ENCODE measurements around the gene CUX1.

CUX1 gene

GRCh38 chr7:102117743-102118142 is 300.3 kb downstream of the CUX1 start:
- TF ChIP-seq EZH2phosphoT487 (IDR thresholded peaks at IDR 0.05; ENCODE audit: borderline replicate concordance, low read length): no peak
- TF ChIP-seq, protein P1, sequence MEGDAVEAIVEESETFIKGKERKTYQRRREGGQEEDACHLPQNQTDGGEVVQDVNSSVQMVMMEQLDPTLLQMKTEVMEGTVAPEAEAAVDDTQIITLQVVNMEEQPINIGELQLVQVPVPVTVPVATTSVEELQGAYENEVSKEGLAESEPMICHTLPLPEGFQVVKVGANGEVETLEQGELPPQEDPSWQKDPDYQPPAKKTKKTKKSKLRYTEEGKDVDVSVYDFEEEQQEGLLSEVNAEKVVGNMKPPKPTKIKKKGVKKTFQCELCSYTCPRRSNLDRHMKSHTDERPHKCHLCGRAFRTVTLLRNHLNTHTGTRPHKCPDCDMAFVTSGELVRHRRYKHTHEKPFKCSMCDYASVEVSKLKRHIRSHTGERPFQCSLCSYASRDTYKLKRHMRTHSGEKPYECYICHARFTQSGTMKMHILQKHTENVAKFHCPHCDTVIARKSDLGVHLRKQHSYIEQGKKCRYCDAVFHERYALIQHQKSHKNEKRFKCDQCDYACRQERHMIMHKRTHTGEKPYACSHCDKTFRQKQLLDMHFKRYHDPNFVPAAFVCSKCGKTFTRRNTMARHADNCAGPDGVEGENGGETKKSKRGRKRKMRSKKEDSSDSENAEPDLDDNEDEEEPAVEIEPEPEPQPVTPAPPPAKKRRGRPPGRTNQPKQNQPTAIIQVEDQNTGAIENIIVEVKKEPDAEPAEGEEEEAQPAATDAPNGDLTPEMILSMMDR (IDR thresholded peaks at IDR 0.05; ENCODE audit: low read depth, low read length, poor library complexity, severe bottlenecking): no peak
- Histone ChIP-seq H3K4me3 (ENCODE audit: low read length) (no peak overlapping the region), H3F3A (ENCODE audit: control insufficient read depth, insufficient read depth) (no peaks in the 10 kb centered on the region), H3K36me3 (ENCODE audit: control insufficient read depth, low read length) (peaks cover 89% of the 10 kb centered on the region), H4K20me1 (ENCODE audit: control insufficient read depth, insufficient read depth, low read depth, low read length) (peaks cover 7% of the 10 kb centered on the region; the same call in 1 of the 2 replicates), H3K27me3 (ENCODE audit: control insufficient read depth, low read length) (no peaks in the 10 kb centered on the region), H3K79me2 (ENCODE audit: control insufficient read depth, low read length) (peaks cover 8% of the 10 kb centered on the region), H3K9me3 (ENCODE audit: control insufficient read depth, insufficient read depth, low read length) (no peaks in the 10 kb centered on the region), H3K4me2 (ENCODE audit: low read length) (no peak overlapping the region), H3K27ac (ENCODE audit: low read depth, low read length) (no peak overlapping the region), H3K9me2 (replicated peaks; ENCODE audit: control insufficient read depth, low read length) (no peaks in the 10 kb centered on the region), H3K4me1 (ENCODE audit: control insufficient read depth, low read length) (peaks cover 31% of the 10 kb centered on the region)

DNA sequence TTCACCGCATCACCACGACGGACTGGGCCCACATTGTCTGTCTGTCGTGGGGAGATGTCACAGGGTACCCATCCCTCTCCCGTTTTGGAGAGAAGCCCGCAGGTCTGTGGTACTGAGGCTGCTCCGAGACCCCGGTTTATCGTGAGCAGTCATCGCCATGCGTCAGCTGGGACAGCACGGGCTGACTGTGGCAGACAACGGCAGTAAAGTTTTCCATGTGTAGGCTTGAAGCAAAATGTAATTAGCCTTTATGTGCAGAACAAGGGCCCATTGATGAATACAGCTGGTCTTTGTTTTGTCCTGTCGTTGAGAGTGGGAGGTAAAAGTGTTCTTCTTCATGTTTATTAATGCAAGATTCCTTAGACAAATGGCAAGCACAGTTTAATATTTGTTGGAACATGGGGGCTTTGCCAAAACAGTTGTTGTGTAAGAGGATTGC is 301.8 kb downstream of the CUX1 start:
- no peak for TF ChIP-seq EZH2phosphoT487 (IDR thresholded peaks at IDR 0.05; ENCODE audit: borderline replicate concordance, low read length)
- TF ChIP-seq, protein P1 (IDR thresholded peaks at IDR 0.05; ENCODE audit: low read depth, low read length, poor library complexity, severe bottlenecking): no peak
- H3K36me3 ChIP-seq (ENCODE audit: control insufficient read depth, low read length): peaks cover 85% of the 10 kb centered on the region

GRCh38 chr7:102119925-102120324 is 302.5 kb downstream of the CUX1 start:
- H3K36me3 ChIP-seq (ENCODE audit: control insufficient read depth, low read length): peaks cover 84% of the 10 kb centered on the region
- TF ChIP-seq, protein P1 (IDR thresholded peaks at IDR 0.05; ENCODE audit: low read depth, low read length, poor library complexity, severe bottlenecking): no peak
- TF ChIP-seq EZH2phosphoT487 (IDR thresholded peaks at IDR 0.05; ENCODE audit: borderline replicate concordance, low read length): no peak
- no peaks in the 10 kb centered on the region for H3K27me3 ChIP-seq (ENCODE audit: control insufficient read depth, low read length)
- H3K4me1 ChIP-seq (ENCODE audit: control insufficient read depth, low read length): peaks cover 31% of the 10 kb centered on the region
- 0 out of 2 replicates have a peak, but pooled peaks cover 3% of the 10 kb centered on the region for H3F3A ChIP-seq (ENCODE audit: control insufficient read depth, insufficient read depth)
- H3K9me2 ChIP-seq (replicated peaks; ENCODE audit: control insufficient read depth, low read length): no peaks in the 10 kb centered on the region
- H3K27ac ChIP-seq (ENCODE audit: low read depth, low read length): no peak overlapping the region
- no peak overlapping the region for H3K4me3 ChIP-seq (ENCODE audit: low read length)
- H3K9me3 ChIP-seq (ENCODE audit: control insufficient read depth, insufficient read depth, low read length): no peaks in the 10 kb centered on the region
- peaks cover 8% of the 10 kb centered on the region for H3K79me2 ChIP-seq (ENCODE audit: control insufficient read depth, low read length)
- no peak overlapping the region for H3K4me2 ChIP-seq (ENCODE audit: low read length)
- peaks cover 7% of the 10 kb centered on the region; the same call in 1 of the 2 replicates for H4K20me1 ChIP-seq (ENCODE audit: control insufficient read depth, insufficient read depth, low read depth, low read length)

More for the DNA sequence above, 301.8 kb downstream of the CUX1 start:
- Histone ChIP-seq H3F3A (ENCODE audit: control insufficient read depth, insufficient read depth) (0 out of 2 replicates have a peak, but pooled peaks cover 3% of the 10 kb centered on the region), H3K4me1 (ENCODE audit: control insufficient read depth, low read length) (peaks cover 31% of the 10 kb centered on the region), H3K79me2 (ENCODE audit: control insufficient read depth, low read length) (peaks cover 8% of the 10 kb centered on the region), H3K4me2 (ENCODE audit: low read length) (no peak overlapping the region), H3K27me3 (ENCODE audit: control insufficient read depth, low read length) (no peaks in the 10 kb centered on the region), H3K4me3 (ENCODE audit: low read length) (no peak overlapping the region), H3K9me2 (replicated peaks; ENCODE audit: control insufficient read depth, low read length) (no peaks in the 10 kb centered on the region), H3K9me3 (ENCODE audit: control insufficient read depth, insufficient read depth, low read length) (no peaks in the 10 kb centered on the region), H3K27ac (ENCODE audit: low read depth, low read length) (no peak overlapping the region), H4K20me1 (ENCODE audit: control insufficient read depth, insufficient read depth, low read depth, low read length) (peaks cover 7% of the 10 kb centered on the region; the same call in 1 of the 2 replicates)
